Germinal center (tissue), 1 donor: ENCODE measurements around the gene HBP1.
A peak's percentile ranks its signal among the peaks of the same experiment; 100 is the strongest.
"Not testable (repeated sequence)": the region's sequence is repeated elsewhere in the genome, so short reads cannot be mapped to it uniquely, and the experiment has no call there.

Experiments
- DNase-seq: peaks from one replicate; pipeline ENCODE4 v3.0.0; 2012; ENCODE audit warnings: mixed read lengths, low spot score

The HBP1 gene

DNA sequence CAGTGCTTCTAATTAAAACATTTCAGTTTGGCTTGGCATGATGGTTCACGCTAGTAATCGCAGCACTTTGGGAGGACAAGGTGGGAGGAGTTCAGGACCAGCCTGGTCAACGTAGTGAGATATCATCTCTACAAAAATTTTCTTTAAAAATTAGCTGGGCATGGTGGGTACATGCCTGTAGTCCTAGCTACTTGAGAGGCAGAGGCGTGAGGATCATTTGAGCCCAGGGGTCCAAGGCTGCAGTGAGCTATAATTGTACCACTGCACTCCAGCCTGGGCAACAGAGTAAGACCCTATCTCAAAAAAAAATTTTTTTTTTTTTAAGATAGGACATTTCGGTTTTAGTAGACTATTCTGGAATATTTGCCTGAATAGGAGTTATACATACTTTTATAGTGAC is 12.4 kb downstream of the HBP1 start:
- no peak for DNase-seq

DNA sequence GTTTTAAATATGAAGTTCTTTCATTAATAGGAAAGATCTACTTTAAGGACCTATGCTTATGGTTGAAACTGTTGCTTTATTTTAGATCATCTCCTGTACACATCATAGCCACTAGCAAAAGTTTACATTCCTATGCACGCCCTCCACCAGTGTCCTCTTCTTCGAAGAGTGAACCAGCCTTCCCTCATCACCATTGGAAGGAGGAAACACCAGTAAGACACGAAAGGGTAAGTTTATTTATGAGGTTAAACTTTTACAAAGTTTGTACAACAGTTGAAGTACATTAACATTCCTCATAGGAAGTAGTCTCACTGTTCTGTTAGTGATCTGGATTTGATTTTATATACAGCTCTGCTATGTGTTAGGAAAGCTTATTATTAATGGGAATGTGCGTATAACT is 16.9 kb downstream of the HBP1 start:
- DNase-seq = no peak

DNA sequence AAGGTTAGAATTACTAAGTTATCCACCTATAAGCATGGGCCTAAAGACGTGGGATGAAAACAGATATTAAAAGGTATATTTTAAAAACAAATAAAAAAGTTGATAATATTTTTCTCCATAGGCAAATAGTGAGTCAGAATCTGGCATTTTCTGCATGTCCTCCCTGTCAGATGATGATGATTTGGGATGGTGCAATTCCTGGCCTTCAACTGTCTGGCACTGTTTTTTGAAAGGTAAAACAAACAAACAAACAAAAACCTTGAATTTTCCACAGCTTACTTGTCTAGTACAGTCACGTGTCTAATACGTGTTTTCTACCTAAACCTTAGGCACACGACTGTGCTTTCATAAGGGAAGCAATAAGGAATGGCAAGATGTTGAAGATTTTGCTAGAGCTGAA is 17.4 kb downstream of the HBP1 start:
- no peak for DNase-seq

DNA sequence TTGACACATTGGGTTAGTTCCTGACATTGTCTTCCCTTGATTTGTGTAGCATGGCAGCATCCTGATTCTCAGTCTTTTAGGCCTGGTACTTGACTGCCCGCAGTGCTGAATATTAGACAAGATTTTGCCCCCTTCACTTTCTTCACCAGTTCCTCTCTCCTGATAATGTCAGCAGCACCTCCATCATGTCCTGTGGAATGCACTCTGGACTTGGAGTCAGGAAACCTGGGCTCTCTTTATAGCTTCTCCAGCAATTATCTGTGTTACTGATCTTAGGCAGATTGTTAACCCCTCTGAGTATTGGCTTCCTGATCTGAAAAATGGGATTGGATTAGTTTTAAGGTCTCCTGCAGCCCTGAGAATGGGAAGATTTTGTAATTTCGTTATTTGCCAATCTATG is 19.0 kb downstream of the HBP1 start:
- no peak for DNase-seq

DNA sequence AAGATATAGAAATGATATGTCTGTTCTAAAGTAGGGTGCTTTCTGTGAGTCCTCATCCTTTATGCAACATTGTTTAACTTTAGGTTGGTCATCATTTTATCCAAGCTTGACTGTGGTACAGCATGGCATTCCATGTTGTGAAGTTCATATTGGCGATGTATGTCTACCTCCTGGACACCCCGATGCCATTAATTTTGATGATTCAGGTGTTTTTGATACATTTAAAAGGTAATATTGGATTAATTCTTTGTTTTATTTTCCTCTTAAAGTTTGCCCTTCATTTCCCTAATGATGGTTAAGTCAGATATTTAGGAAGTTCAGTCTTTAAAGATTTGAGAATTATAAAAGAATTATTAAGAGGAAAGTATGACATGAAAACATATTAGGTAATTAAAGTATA is 21.3 kb downstream of the HBP1 start:
- DNase-seq = no peak

DNA sequence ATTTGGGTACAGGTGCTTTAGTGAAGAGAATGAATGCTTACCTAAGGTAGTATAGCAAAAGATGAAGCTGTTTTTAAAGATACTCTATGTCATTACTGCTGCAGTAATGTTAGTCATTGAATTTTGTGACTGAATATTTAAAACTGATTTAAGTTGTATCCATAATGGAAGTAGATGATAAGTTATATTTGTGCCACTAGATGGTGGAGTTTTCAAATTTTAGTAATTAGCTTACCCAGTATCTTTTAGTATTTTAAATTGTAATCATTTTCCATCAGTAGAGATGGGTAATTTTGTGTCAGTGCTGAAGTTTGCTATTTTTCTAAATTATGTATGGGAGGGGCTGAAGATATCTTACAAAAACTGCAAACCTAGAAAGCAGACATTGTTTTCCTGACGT is 25.2 kb downstream of the HBP1 start:
- DNase-seq = no peak

DNA sequence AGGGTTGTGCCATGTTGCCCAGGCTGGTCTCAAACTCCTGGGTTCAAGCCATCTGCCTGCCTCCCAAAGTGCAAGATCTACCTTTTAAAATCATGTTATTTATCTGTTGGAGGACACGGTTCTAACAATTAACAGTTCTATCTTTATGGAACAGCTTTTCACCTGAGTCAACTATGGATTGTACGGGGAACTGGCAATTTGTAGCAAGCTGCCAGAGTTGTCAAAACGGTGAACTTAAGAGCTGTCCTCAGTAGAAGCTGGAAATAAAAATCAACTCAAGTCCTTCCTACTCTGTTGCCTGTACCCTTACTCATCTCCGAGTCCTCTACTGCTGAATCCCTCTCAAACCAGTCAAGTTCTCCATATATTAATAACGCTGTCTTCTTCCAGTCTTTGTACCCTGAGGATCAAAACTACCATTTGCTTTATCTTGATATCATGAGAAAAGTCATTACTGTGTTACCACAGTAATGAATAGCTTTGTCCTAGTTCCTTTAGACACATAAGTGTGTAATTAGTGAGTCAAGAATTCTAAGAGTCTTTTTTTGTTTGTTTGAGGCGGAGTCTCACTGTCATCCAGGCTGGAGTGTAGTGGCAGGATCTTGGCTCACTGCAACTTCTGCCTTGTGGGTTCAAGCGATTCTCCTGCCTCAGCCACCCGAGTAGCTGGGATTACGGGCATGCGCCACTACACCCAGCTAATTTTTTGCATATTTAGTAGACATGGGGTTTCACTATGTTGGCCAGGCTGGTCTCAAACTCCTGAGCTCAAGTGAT is 28.2 kb downstream of the HBP1 start:
- DNase-seq = no peak

DNA sequence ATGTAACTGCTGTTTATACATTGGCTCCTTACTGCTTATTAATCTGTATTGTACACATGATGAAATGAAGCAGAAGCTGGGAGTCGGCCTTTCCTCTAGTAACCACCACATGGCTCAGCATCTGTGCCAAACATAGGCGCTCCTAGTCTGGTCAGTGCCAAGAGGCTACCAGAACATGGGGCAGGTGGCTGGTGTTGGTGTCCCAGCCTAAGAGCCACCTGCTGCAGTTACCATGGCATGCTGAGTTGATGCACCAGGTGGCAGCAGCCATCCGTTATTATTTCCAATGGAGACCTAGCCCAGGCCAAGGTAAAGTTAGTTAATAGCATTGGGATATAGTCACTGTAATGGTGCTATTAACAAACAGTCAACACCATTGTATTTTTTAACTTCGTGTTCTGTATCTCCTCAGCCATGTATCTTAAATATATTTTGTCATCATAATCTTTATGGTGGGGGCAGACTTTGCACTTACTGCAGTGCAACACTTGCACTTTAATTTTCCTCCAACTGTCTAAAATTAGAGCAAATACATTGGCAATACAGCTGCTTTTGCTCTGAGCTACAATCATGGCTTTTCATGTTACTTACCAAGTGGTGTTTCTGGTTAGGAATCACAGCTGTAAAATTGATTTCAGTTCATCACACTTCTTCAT is 33.1 kb downstream of the HBP1 start:
- peak; percentile 43 for DNase-seq

DNA sequence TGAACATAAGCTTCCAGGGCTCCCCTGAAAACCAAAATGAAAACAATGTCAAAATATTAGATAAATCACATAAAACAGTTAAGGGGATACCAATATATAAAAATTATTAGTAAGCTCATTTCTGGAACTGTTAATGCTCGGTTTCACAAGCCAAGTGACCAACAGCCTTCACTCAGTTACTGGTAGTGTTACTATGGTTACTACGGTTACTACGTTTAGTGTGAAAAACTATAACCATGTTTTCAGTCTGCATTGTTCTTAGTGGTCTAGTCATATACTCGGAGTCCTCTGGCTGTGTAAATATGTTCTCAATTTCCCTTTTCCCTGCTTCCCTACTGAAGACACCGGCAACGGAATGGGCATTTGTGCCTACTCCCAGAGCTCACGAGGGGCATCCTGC is 34.8 kb downstream of the HBP1 start:
- no peak for DNase-seq

DNA sequence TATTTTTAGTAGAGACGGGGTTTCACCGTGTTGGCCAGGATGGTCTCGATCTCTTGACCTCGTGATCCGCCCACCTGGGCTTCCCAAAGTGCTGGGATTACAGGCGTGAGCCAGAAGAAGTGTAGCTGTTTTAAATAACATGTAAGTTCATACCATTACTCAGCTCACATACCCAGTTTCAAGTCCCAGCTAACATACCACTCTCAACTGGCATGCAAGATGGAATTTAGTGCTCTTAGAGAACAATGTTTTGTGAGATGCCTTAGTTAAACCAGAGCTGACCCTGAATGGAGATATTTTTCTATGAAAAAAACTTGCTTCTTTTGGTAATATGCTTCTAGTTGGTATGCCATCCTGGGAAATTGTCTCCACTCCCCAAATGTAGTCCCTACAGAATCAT is 37.3 kb downstream of the HBP1 start:
- no peak for DNase-seq

DNA sequence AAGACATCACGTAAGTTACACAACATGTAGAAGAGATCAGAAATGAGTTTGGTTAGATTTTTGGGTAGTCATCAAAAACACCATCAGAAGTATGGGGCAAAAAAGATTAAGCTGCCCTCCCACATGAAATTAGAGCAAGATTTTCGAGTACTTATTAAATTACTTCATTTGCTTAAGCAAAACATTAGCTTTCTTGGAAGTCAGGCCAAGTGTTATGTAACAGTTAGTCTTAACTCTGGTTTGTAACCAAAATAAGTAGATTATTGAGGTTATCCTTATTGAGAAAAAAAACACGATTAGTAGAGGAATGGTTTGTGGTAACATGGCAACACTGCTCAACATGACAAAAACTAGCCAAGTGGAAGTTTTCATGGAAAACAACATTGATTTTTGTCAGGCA is 37.9 kb downstream of the HBP1 start:
- no peak for DNase-seq

DNA sequence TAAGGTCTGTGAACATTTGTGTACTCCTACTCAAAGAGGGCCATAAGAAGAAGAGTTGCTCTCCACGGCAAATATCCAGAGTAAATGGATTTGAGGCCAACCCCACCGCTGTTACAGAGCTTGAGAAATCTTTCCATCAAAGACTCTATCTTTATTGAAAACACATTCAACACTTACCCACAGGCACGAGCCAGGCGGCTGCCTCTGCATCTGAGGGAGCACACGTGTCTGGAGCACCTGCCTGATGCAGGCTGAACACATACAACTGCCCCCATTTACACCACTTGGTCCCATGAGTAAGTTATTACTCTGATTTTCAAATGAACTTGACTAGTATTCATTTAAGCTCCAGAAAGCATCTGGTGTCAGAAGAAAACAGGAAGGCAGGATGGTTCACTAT is 38.7 kb downstream of the HBP1 start:
- DNase-seq = no peak

DNA sequence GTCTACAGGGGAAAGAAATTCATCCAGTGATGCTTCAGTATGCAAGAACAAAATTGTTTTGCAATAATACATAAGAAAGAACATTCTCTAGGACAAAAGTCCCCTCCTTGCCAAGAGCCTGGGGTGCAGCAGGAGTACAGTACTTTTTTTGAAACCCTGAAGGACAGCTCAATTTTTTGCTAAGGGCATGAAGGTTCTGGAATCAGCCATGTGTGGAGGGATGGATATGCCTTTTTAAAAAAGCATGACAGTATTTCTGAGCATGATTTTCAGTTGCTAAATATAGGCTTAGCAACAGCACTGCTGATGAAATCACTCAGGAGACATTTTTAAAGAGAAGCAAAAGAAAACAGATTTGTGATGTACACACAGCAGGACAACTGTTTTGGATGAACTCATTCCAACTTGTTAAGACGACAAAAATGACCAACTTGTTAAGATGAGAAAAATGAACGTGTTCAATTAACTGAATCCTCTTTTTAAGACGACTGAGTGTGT is 39.3 kb downstream of the HBP1 start:
- DNase-seq = no peak

DNA sequence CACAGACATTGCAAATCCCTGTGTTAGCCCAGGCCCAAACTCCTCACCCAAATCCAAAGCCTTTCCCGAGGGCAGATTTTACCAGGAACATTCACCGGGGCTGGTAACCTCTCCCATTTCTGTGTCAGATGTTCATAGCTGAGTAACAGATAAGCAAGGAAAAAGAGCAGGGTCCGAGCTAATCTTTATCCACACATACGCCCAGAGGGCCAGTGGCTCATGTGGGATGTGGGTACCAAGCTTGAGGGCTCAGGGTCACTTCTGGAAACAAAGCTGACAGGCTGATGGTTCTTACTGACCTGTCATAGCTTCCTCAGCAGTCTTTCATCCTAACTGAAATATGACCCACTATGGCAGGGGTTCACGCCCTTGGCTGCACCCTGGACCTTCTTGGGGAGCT is 39.8 kb downstream of the HBP1 start:
- no peak for DNase-seq

DNA sequence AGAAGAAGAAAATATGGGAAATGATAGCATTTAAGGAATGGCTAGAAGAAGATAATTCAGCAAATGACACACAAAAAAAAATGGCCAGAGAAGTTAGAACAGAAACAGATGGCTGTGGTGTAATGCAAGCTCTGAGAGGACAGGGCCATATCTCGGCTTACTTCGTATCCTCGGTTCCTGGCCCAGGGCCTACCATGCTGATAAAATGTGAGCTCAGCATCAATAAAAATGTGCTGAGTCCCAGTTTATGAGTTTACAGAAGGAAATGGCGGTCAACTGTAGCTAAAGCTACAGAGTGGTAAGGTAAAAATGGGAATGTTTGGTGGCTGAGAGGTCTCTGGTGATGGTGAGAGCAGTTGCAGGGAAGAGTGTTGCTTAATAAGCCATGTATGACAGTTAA is 40.8 kb downstream of the HBP1 start:
- DNase-seq = no peak

DNA sequence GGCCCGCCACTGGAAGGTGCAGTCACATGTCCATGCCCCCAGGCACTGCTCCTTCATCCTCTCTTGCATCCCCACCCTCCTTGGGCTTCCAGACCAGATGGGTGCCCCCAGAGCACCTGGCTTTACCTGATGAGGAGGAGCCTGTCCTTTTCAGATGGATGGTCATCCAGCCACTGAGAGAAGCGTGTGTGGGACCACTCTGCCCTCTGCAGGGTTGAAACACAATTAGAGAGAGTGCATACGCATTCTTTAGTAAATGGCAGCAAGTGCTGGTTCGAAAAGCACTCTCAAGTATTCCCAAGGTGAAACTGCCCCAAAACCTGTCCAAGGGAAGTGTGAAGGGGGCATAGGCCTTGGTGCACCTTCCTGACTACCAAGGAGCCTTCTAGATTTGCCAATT is 41.6 kb downstream of the HBP1 start:
- no peak for DNase-seq

DNA sequence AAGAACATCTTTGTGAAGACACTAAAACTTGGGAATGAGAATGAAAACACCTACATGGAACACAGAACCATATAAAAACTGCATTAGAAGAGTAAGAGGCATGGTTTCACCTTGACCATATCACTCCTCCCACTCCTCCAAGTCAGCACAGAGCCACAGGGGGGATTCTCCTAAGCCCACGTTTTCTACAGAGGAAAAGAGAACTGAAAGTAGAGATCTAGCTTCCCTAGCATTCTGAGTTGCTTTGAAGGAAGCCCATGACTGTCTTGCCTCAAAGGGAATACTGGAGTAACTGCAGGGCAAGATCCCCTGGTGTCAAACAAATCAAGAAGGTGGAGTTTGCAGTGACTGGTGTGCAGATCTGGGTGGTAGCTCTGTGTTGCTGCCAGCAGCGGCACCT is 43.9 kb downstream of the HBP1 start:
- DNase-seq = no peak

DNA sequence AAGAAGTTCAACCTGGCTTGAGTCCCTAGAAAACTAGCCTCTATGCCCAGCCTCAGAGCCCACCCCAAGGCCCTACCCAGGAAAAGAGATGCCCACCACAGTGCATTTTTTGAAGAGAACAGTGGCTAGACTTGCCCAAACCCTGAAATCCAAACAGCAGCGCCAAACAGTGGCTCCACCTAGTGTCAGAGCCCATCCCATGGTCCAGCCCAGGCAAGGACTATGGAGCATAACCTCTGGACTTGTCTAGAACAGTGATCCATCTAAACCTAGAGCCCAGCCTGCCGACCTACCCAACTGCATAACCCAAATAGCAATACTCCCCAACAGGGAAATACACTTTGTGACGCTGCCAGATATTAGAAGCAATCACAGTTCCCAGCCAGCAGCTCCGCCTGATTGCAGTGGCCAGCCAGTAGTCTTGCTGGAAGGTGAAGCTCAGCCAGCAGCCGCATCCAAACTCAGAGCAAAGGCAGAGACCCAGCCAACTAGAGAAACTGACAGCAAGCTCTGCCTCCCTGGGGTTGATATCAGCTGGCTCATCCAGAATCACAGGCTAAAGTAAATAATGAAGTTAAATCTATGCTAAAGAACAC is 44.5 kb downstream of the HBP1 start:
- no peak for DNase-seq

DNA sequence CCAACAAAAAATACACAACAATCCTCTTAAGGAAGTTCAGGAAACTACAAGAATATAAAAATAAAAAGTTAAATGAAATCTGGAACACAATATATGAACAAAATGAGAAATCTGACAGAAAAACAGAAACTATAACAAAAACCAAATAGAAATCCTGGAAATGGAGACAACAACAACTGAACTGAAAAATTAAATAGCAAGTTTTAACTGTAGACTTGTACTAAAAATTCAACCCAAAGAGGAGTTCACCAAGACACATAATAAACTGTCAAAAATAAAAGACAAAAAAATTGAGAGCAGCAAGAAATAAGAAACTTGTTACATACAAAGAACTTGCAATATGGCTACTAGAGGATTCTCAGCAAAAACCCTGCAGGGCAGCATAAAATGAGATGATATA is 45.1 kb downstream of the HBP1 start:
- no peak for DNase-seq

DNA sequence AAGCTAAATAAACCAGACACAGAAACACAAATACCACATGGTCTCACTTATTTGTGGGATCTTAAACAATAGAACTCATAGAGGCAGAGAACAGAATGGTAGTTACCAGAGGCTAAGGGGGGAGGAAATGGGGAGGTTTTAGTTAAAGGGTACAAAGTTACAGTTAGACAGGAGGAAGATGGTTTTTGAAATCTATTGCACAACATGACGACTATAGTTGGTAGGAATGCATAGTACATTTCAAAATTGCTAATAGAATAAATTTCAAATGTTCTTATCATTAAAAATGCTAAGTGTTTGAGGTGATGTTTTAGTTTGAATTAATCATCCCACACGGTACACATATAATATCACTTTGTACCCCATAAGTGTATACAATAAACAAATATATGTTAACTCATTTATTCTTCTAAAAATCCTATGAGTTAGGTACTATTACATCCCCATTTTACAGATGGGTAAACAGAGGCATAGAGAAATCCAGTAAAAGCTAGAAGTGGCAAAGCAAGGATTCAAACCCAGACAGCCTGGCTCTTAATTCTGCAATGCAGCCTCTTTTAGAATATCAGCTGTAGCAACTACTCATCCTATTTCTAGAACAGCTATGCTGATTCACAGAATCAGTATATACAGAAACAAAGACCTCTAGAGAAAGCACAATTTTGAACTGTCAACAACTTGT is 50.9 kb downstream of the HBP1 start:
- DNase-seq = no peak

DNA sequence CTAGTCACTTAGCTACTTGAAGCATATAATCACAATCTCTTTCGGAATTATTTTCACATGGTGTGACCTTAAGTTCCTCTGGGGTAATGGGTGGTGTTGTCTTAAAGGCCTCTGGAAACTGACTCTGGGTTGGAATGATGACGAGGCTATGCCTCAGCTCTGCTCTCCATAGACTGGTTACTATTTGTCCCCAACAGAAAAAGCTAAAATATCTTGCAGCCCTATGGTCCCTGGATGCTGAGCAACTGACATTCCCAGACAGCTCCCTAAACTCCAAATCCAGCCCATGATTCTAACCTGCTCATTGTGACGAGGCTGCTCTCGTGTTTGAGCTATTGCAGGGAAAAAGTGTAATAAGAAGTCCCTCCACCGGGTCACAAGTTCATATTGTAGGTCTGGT is 51.6 kb downstream of the HBP1 start:
- no peak for DNase-seq

DNA sequence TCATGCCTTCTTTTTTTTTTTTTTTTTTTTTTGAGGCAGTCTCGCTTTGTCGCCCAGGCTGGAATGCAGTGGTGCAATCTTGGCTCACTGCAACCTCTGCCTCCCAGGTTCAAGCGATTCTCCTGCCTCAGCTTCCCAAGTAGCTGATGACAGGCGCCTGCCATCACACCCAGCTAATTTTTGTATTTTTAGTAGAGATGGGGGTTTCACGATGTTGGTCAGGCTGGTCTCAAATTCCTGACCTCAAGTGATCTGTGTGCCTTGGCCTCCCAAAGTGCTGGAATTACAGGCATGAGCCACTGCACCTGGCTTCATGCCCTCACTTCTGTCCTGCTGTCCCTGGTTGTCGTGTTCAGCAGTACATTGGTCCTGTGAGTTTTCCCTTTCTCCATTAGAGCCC is 52.0 kb downstream of the HBP1 start:
- not testable (repeated sequence) for DNase-seq
